ENCODE measurements around the gene RADIL.

Gene RADIL

GRCh38 chr7:4889682-4890081 is 6.2 kb upstream of the RADIL start:
- TF ChIP-seq, protein P1, sequence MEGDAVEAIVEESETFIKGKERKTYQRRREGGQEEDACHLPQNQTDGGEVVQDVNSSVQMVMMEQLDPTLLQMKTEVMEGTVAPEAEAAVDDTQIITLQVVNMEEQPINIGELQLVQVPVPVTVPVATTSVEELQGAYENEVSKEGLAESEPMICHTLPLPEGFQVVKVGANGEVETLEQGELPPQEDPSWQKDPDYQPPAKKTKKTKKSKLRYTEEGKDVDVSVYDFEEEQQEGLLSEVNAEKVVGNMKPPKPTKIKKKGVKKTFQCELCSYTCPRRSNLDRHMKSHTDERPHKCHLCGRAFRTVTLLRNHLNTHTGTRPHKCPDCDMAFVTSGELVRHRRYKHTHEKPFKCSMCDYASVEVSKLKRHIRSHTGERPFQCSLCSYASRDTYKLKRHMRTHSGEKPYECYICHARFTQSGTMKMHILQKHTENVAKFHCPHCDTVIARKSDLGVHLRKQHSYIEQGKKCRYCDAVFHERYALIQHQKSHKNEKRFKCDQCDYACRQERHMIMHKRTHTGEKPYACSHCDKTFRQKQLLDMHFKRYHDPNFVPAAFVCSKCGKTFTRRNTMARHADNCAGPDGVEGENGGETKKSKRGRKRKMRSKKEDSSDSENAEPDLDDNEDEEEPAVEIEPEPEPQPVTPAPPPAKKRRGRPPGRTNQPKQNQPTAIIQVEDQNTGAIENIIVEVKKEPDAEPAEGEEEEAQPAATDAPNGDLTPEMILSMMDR (IDR thresholded peaks at IDR 0.05; ENCODE audit: insufficient read depth, missing control alignments): no peak
- DNase-seq (ENCODE audit: insufficient read length, low spot score) (no peak), FAIRE-seq (no peak)

DNA sequence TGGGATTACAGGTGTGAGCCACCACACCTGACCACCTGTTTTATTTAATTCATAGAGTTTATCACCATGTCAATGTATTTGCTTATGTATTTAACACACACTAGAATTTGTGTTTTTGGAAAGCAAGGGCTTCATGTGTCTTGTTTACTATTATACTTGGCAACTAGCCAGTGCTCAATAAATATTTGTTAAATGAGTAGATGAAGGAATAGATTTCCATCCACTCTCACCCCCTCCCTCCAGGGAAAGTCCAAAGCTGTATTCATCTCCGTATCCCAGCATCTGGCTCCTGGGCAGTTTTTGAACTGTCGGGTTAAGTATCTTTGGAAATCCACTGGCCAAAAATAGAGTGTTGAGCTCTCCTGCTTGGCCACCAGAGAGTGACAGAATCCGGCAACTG is 4.6 kb upstream of the RADIL start:
- FAIRE-seq (no peak), DNase-seq (ENCODE audit: insufficient read length, low spot score) (no peak)
- TF ChIP-seq, protein P1 (IDR thresholded peaks at IDR 0.05; ENCODE audit: insufficient read depth, missing control alignments): no peak

DNA sequence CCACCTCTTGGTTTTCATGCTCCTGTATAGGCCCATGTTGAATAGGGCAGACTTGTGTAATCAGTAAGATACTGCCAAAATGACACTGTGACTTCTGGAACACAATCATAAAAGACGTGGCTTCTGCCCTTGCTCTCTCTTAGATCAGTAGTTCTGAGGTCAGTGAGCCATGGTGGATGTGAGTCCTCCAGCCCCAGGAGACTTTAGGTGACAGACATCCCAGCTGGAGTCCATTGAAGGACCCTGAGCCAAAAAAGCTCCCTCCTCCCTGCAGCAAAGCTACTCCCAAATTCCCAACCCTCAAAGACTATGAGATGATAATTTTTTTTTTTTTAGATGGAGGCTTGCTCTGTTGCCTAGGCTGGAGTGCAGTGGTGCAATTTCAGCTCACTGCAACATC is 3.2 kb upstream of the RADIL start:
- DNase-seq (ENCODE audit: insufficient read length, low spot score) (no peak), FAIRE-seq (no peak)
- TF ChIP-seq, protein P1 (IDR thresholded peaks at IDR 0.05; ENCODE audit: insufficient read depth, missing control alignments): no peak

- DNase-seq (ENCODE audit: insufficient read length, low spot score): no peak
- no peak for FAIRE-seq
- TF ChIP-seq, protein P1 (IDR thresholded peaks at IDR 0.05; ENCODE audit: insufficient read depth, missing control alignments): no peak
Observed at GRCh38 chr7:4885317-4885807, 1.8 kb upstream of the RADIL start.

GRCh38 chr7:4884164-4884563 is 648 bp upstream of the RADIL start:
- DNase-seq (ENCODE audit: insufficient read length, low spot score) (no peak), FAIRE-seq (no peak)
- TF ChIP-seq, protein P1 (IDR thresholded peaks at IDR 0.05; ENCODE audit: insufficient read depth, missing control alignments): no peak

GRCh38 chr7:4883033-4883371 is 514 bp downstream of the RADIL start:
- FAIRE-seq: no peak
- TF ChIP-seq, protein P1 (IDR thresholded peaks at IDR 0.05; ENCODE audit: insufficient read depth, missing control alignments): no peak
- DNase-seq (ENCODE audit: insufficient read length, low spot score): no peak

DNA sequence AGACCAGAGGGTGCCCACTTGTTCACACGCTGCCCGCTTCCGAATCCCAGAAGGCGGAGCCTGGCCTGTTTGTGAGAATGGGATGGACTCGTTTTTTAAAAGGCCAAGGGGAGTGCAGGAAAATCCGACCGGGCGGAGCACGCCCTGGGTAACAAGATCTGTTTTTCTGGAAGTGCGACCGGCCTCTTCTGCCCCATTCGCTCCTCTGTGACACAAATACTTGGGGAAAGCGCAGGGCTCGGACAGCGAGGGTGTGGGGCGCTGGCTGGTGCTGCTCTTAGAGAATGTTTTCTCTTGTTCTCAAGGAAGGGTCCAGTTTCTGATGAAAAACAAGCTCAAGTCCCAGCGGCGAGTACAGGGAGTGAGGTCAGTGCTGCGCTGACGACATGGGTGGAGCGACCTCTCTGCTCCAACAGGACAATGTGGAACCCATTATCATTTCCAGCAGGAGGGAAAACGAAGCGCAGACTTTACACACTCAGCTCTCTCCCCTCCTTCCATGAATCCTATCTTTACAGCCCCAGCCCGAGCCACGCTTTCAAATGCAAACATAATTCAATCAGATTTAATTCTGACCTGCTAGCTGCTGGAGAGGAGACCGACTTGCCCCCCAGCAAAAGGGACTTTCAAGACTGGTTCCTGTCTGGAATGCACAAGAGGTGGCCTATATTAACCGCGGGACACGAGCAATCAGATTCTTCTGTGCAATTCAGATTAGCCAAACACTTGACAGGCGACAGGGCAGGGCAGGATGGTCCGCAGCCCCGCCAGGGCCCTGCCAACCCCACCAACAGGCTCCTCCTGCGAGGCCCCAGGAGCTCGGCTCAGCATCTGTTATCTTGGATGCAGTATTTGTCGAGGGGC is 1.1 kb downstream of the RADIL start:
- DNase-seq (ENCODE audit: insufficient read length, low spot score) (no peak), FAIRE-seq (no peak)
- TF ChIP-seq, protein P1 (IDR thresholded peaks at IDR 0.05; ENCODE audit: insufficient read depth, missing control alignments): no peak
